Activated naive CD8-positive, alpha-beta T cell treated with anti-CD3 and anti-CD28 coated beads, Interleukin-2, amount 50 U/mL, for 24 hours (primary cell): Measurements from ENCODE around the gene PCSK2.
A peak's percentile ranks its signal among the peaks of the same experiment; 100 is the strongest.

ENCODE experiments used
- ATAC-seq: fragments of 150-1000 bp; cut with Tn5 transposase; one replicate; pipeline ENCODE4 v1.10.0; 2021
- DNase-seq: peaks from one replicate; pipeline ENCODE4 v3.0.0; 2021
- H3K27ac Mint-ChIP-seq: one replicate; pipeline ENCODE4 v1.8.0; 2021; ENCODE audit warnings: mild to moderate bottlenecking, mixed read lengths
- H3K27me3 Mint-ChIP-seq: one replicate; pipeline ENCODE4 v1.8.0; 2021; ENCODE audit warnings: mixed read lengths
- H3K36me3 Mint-ChIP-seq: one replicate; pipeline ENCODE4 v1.8.0; 2021; ENCODE audit warnings: low read depth, mixed read lengths
- H3K4me1 Mint-ChIP-seq: one replicate; pipeline ENCODE4 v1.8.0; 2021; ENCODE audit warnings: mixed read lengths
- H3K4me3 Mint-ChIP-seq: one replicate; pipeline ENCODE4 v1.8.0; 2021; ENCODE audit warnings: mild to moderate bottlenecking, moderate library complexity, mixed read lengths
- H3K9me3 Mint-ChIP-seq: one replicate; pipeline ENCODE4 v1.8.0; 2021; ENCODE audit warnings: mixed read lengths

PCSK2 gene

DNA sequence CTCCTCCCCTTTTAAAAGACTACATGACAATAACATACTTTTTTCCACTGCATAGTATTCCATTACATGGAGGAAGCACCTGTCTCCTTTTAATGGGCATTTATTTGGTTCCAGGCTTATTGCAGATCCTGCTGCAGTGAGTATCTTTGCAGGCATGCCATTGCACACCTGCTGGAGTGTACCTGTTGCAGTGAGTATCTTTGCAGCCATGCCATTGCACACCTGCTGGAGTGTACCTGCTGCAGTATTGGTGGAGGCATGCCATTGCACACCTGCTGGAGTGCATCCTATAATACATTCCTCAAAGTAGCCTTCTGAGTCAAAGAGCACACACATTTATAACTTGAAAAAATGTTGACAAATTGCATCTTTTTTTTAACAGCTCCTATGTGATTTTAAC lies 302.7 kb downstream of the PCSK2 start:
- no peaks in the 10 kb centered on the region for H3K9me3 Mint-ChIP-seq
- DNase-seq (no peak), ATAC-seq (no peak)
- no peak overlapping the region for H3K4me3 Mint-ChIP-seq
- no peaks in the 10 kb centered on the region for H3K36me3 Mint-ChIP-seq
- peaks cover 17% of the 10 kb centered on the region for H3K4me1 Mint-ChIP-seq
- H3K27ac Mint-ChIP-seq, result no peak overlapping the region
- H3K27me3 Mint-ChIP-seq, result peaks cover 21% of the 10 kb centered on the region

DNA sequence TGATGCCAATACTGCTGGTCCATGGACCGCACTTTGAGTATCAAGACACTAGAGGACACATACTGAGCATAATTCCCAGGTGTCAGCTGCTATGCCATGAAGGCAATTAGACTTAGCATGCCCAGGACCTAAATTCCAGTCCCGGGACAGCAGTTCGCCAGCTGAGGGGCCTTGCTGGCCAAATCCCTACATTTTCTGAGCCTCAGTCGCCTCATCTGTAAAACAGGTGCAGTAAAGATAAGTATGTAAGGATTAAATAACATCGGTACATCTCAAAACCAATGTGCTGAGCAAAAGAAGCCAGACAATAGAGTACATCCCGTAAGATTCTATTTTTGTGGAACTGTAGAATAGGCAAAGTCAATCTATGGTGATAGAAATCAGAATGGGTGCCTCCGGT lies 303.3 kb downstream of the PCSK2 start:
- Mint-ChIP-seq H3K27ac (no peak overlapping the region), H3K4me3 (peak overlapping the region; percentile 57), H3K36me3 (no peaks in the 10 kb centered on the region), H3K27me3 (peaks cover 21% of the 10 kb centered on the region), H3K9me3 (no peaks in the 10 kb centered on the region), H3K4me1 (peaks cover 17% of the 10 kb centered on the region)
- no peak for ATAC-seq
- no peak for DNase-seq

DNA sequence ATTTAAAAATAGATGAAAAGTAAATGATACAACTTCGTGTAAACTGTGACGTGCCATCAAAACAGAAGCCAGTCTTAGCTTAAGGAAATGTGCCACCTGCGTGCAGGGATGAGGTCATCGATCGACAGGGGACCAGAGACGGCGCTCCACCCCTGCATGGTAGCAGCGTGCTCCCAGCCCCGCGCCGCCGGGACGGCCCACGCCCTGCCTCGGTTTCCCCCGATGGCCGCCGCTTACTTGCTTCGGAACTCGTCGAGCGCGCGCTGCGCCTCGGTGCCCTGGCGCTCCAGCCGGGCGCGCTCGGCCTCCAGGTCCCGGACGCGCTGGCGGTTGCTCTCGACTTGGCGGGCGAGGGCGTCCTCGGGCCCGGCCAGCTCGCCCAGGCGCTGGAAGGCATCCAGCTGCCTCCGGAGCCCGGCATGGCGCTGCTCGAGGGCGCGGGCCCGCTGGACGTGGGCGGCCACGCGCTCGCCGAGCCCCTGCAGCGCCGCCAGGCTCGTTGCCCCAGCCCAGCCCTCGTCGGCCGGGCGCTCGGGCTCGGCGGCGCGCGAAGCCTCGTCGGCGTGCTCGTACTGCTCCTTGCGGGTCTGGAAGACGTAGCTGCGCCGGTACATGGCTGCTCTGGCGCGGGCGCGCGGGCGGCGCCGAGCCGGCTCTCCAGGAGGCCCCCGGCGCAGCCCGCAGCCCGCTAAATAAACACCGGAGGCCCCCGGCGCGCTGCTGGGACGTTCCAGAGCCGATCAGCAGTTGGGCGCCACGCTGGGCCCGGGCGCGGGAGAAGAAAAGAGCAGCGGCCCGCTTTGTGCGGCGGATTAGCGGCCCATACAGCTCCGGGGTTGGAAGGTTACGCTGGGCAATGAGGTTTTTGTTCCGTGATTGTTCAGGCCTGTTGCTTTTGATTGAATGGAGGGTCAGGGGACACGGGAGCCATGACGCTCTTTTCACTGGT lies 304.1 kb downstream of the PCSK2 start, which contains the start of gene BFSP1:
BFSP1 (minus strand) TSS at position 664 of the 949 bp plus-strand sequence; CDS start at position 614, 50 bp downstream.
- ATAC-seq (peak; percentile 80), DNase-seq (peak; percentile 52)
- Mint-ChIP-seq H3K27me3 (peaks cover 21% of the 10 kb centered on the region), H3K36me3 (no peaks in the 10 kb centered on the region), H3K4me1 (peaks cover 17% of the 10 kb centered on the region), H3K4me3 (peak within 1 kb of the TSS; percentile 81), H3K9me3 (no peaks in the 10 kb centered on the region), H3K27ac (peak within 1 kb of the TSS; percentile 69)

DNA sequence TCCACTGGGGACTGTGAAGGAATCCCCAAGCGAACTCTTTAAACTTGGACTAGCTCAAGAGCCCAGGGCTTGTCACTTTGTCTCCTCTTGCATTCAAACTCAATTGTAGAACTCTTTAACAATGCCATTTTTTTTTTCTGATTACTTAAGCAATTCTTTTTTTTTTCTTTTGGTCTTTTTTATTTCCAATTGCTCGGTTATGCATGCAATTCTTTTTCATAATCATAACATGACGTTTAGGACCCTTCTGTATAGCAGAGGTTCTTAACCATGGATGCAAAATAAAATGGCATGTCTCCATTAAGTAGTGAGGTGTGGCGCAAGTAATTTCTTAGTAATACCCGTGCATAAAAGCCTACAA lies 304.8 kb downstream of the PCSK2 start:
- Mint-ChIP-seq H3K4me1 (peaks cover 15% of the 10 kb centered on the region), H3K4me3 (peak overlapping the region; percentile 81), H3K36me3 (no peaks in the 10 kb centered on the region), H3K27me3 (peaks cover 21% of the 10 kb centered on the region), H3K27ac (peak overlapping the region; percentile 69), H3K9me3 (no peaks in the 10 kb centered on the region)
- DNase-seq (no peak), ATAC-seq (no peak)

DNA sequence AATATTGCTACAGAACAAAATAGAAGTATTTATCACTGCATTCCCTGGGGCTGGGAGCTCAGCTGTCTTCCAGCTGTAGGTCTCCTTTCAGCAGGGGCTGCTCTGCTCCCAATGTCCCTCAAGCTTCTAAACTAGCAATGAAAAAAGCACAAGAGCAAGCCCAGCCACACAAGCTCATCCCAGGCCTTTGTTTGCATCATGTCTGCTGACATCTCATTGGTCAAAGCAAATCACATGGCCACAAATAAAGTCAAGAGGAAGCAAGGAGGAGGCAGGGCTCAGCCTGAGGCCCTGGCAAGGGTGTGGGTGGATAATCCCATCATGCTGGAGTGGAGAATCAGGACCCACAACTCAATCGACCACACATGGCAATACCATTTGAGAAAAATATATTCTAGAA lies 306.6 kb downstream of the PCSK2 start:
- DNase-seq (no peak), ATAC-seq (no peak)
- Mint-ChIP-seq H3K4me1 (peaks cover 24% of the 10 kb centered on the region), H3K36me3 (no peaks in the 10 kb centered on the region), H3K27ac (no peak overlapping the region), H3K9me3 (no peaks in the 10 kb centered on the region), H3K4me3 (no peak overlapping the region), H3K27me3 (peaks cover 21% of the 10 kb centered on the region)

DNA sequence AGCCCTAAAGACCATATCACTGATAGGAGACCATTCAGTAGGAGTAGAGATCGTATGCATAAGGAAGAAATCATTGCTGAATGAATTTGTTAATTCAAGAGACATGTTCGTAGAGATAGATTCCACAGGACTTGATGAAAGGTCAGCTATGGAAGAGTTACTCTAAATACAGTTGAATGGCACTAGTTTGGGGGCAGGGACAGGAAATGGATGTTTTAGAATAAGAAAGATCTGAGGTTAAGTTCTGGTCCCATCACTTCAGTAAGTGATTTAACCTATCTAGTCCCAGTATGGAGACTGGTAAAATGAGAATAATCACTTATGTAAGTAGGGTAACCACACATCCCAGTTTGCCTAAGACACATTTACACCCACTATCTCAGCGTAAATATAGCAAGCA lies 307.2 kb downstream of the PCSK2 start:
- DNase-seq, result no peak

More for the DNA sequence above, 307.2 kb downstream of the PCSK2 start:
- no peaks in the 10 kb centered on the region for H3K36me3 Mint-ChIP-seq
- H3K4me1 Mint-ChIP-seq, result peaks cover 28% of the 10 kb centered on the region
- ATAC-seq, result no peak
- H3K27me3 Mint-ChIP-seq, result peaks cover 23% of the 10 kb centered on the region
- no peaks in the 10 kb centered on the region for H3K9me3 Mint-ChIP-seq
- no peak overlapping the region for H3K27ac Mint-ChIP-seq
- H3K4me3 Mint-ChIP-seq, result no peak overlapping the region
